ENCODE data around the gene CD79A.
A peak's percentile ranks its signal among the peaks of the same experiment; 100 is the strongest.
"Not testable (repeated sequence)": the region's sequence is repeated elsewhere in the genome, so short reads cannot be mapped to it uniquely, and the experiment has no call there.

The CD79A gene

GRCh38 chr19:41868989-41869300 lies 8.1 kb upstream of the CD79A start:
- H3K4me2 ChIP-seq: peak overlapping the region; percentile 91 to 100 (median 98)
- H4K20me1 ChIP-seq: peaks cover 79 to 95% (median 84%) of the 10 kb centered on the region in 11 experiments
- TF ChIP-seq Cebpa-rat (IDR thresholded peaks at IDR 0.05): no peak
- H3K36me3 ChIP-seq: peaks cover 73 to 90% (median 84%) of the 10 kb centered on the region in 11 experiments
- peak overlapping the region in 10 of 11 experiments; percentile 29 to 99 (median 94); a peak in 19 of 22 replicates for H3K27ac ChIP-seq
- H3K9ac ChIP-seq: peak overlapping the region; percentile 41 to 100 (median 99); a peak in 21 of 22 replicates
- H3K4me1 ChIP-seq: peaks cover 98 to 100% (median 100%) of the 10 kb centered on the region in 10 experiments
- H3K27me3 ChIP-seq: no peaks in the 10 kb centered on the region
- peak overlapping the region in 8 of 10 experiments; percentile 6 to 51 (median 38); a peak in 11 of 20 replicates for H3K4me3 ChIP-seq
- no peaks in the 10 kb centered on the region for H3K9me3 ChIP-seq (replicated peaks in 1 of 11)

GRCh38 chr19:41869374-41869955 lies 7.6 kb upstream of the CD79A start:
- peaks cover 74 to 89% (median 78%) of the 10 kb centered on the region in 11 experiments for H4K20me1 ChIP-seq
- no peaks in the 10 kb centered on the region for H3K27me3 ChIP-seq
- H3K27ac ChIP-seq: peak overlapping the region; percentile 29 to 99 (median 93); a peak in 20 of 22 replicates
- TF ChIP-seq Cebpa-rat (IDR thresholded peaks at IDR 0.05): no peak
- peak overlapping the region; percentile 91 to 100 (median 98) for H3K4me2 ChIP-seq
- peak overlapping the region; percentile 41 to 100 (median 99) for H3K9ac ChIP-seq
- no peaks in the 10 kb centered on the region for H3K9me3 ChIP-seq (replicated peaks in 1 of 11)
- peaks cover 98 to 100% (median 100%) of the 10 kb centered on the region in 10 experiments for H3K4me1 ChIP-seq
- peak overlapping the region in 9 of 10 experiments; percentile 6 to 51 (median 36); a peak in 12 of 20 replicates for H3K4me3 ChIP-seq
- peaks cover 68 to 85% (median 79%) of the 10 kb centered on the region in 11 experiments for H3K36me3 ChIP-seq

- peak overlapping the region; percentile 41 to 100 (median 99); a peak in 19 of 22 replicates for H3K9ac ChIP-seq
- H3K27me3 ChIP-seq: no peaks in the 10 kb centered on the region
- peaks cover 98 to 100% (median 100%) of the 10 kb centered on the region in 10 experiments for H3K4me1 ChIP-seq
- H3K4me3 ChIP-seq: peak overlapping the region in 6 of 10 experiments; percentile 19 to 51 (median 38); a peak in 7 of 20 replicates
- peak overlapping the region; percentile 91 to 100 (median 98) for H3K4me2 ChIP-seq
- TF ChIP-seq Cebpa-rat (IDR thresholded peaks at IDR 0.05): no peak
- H3K9me3 ChIP-seq (replicated peaks in 1 of 11): no peaks in the 10 kb centered on the region
- H3K36me3 ChIP-seq: peaks cover 58 to 75% (median 69%) of the 10 kb centered on the region in 11 experiments
- H4K20me1 ChIP-seq: peaks cover 64 to 80% (median 69%) of the 10 kb centered on the region in 11 experiments
- H3K27ac ChIP-seq: peak overlapping the region in 10 of 11 experiments; percentile 23 to 99 (median 94); a peak in 18 of 22 replicates
These were observed 6.6 kb upstream of the CD79A start for GRCh38 chr19:41870401-41870873.

GRCh38 chr19:41871573-41872383 lies 5.3 kb upstream of the CD79A start:
- peaks cover 98 to 100% (median 100%) of the 10 kb centered on the region in 10 experiments for H3K4me1 ChIP-seq
- H3K4me2 ChIP-seq: peak overlapping the region; percentile 91 to 100 (median 98)
- no peaks in the 10 kb centered on the region for H3K27me3 ChIP-seq
- peaks cover 47 to 62% (median 56%) of the 10 kb centered on the region in 11 experiments for H3K36me3 ChIP-seq
- peak overlapping the region; percentile 52 to 99 (median 93); a peak in 21 of 22 replicates for H3K27ac ChIP-seq
- no peaks in the 10 kb centered on the region for H3K9me3 ChIP-seq (replicated peaks in 1 of 11)
- H3K9ac ChIP-seq: peak overlapping the region; percentile 53 to 100 (median 99); a peak in 20 of 22 replicates
- H3K4me3 ChIP-seq: peak overlapping the region in 8 of 10 experiments; percentile 6 to 55 (median 34); a peak in 16 of 20 replicates
- H4K20me1 ChIP-seq: peaks cover 51 to 66% (median 55%) of the 10 kb centered on the region in 11 experiments
- TF ChIP-seq Cebpa-rat (IDR thresholded peaks at IDR 0.05): peak in 4 of 11 experiments; percentile 57 to 74 (median 64); a peak in 7 of 22 replicates

- no peak for TF ChIP-seq Cebpa-rat (IDR thresholded peaks at IDR 0.05)
- Histone ChIP-seq H4K20me1 (peaks cover 45 to 60% (median 50%) of the 10 kb centered on the region in 11 experiments), H3K4me3 (peak overlapping the region in 8 of 10 experiments; percentile 6 to 55 (median 34); a peak in 14 of 20 replicates), H3K27me3 (no peaks in the 10 kb centered on the region), H3K9me3 (replicated peaks in 1 of 11) (no peaks in the 10 kb centered on the region), H3K36me3 (peaks cover 42 to 56% (median 50%) of the 10 kb centered on the region in 11 experiments), H3K4me2 (peak overlapping the region; percentile 91 to 100 (median 98)), H3K27ac (peak overlapping the region in 10 of 11 experiments; percentile 62 to 99 (median 94); a peak in 21 of 22 replicates), H3K9ac (peak overlapping the region; percentile 32 to 100 (median 99); a peak in 20 of 22 replicates), H3K4me1 (peaks cover 93 to 100% (median 100%) of the 10 kb centered on the region in 10 experiments)
These were observed 4.7 kb upstream of the CD79A start for GRCh38 chr19:41872384-41872774.

- Histone ChIP-seq H3K36me3 (peaks cover 35 to 50% (median 44%) of the 10 kb centered on the region in 11 experiments), H3K9ac (peak overlapping the region in 10 of 11 experiments; percentile 51 to 100 (median 99); a peak in 18 of 22 replicates), H3K27ac (peak overlapping the region in 10 of 11 experiments; percentile 62 to 99 (median 94); a peak in 20 of 22 replicates), H3K9me3 (replicated peaks in 1 of 11) (no peaks in the 10 kb centered on the region), H3K4me3 (peak overlapping the region in 7 of 10 experiments; percentile 6 to 55 (median 36); a peak in 7 of 20 replicates), H3K4me1 (peaks cover 91 to 100% (median 98%) of the 10 kb centered on the region in 10 experiments), H3K4me2 (peak overlapping the region; percentile 91 to 100 (median 98)), H3K27me3 (no peaks in the 10 kb centered on the region), H4K20me1 (peaks cover 39 to 54% (median 44%) of the 10 kb centered on the region in 11 experiments)
- no peak for TF ChIP-seq Cebpa-rat (IDR thresholded peaks at IDR 0.05)
These were observed 4.1 kb upstream of the CD79A start for GRCh38 chr19:41872775-41873647.

- H3K9me3 ChIP-seq (replicated peaks in 1 of 11); H3K27me3 ChIP-seq: not testable (repeated sequence)
- H3K4me2 ChIP-seq: peak overlapping the region; percentile 91 to 100 (median 98)
- peak overlapping the region in 4 of 10 experiments; percentile 25 to 79 (median 74); a peak in 3 of 20 replicates for H3K4me3 ChIP-seq
- H3K27ac ChIP-seq: peak overlapping the region in 9 of 11 experiments; percentile 88 to 99 (median 94); a peak in 18 of 22 replicates
- H4K20me1 ChIP-seq: peaks cover 9 to 25% (median 14%) of the 10 kb centered on the region in 11 experiments; a peak in 18 of 22 replicates
- peaks cover 6 to 41% (median 30%) of the 10 kb centered on the region in 11 experiments for H3K36me3 ChIP-seq
- peak overlapping the region in 8 of 11 experiments; percentile 62 to 100 (median 90); a peak in 16 of 22 replicates for H3K9ac ChIP-seq
- peaks cover 87 to 98% (median 93%) of the 10 kb centered on the region in 10 experiments for H3K4me1 ChIP-seq
These were observed 1.1 kb upstream of the CD79A start for GRCh38 chr19:41875973-41876372.
